KMS-11 (cell line): ENCODE measurements around the gene RFX5.
"Not testable (repeated sequence)": the region's sequence is repeated elsewhere in the genome, so short reads cannot be mapped to it uniquely, and the experiment has no call there.

Experiments
- H2AFZ ChIP-seq: fragments of 200-600 bp; sonication (generic); 2 replicates; pipeline ENCODE4 v1.6.1; 2016; ENCODE audit warnings: antibody characterized with exemption, mixed run types, low read depth
- H3K27ac ChIP-seq: fragments of 200-600 bp; sonication (generic); 2 replicates; pipeline ENCODE4 v1.6.1; 2016; ENCODE audit warnings: mild to moderate bottlenecking, mixed run types
- H3K27me3 ChIP-seq: fragments of 200-600 bp; sonication (generic); 2 replicates; pipeline ENCODE4 v1.6.1; 2017; ENCODE audit warnings: mild to moderate bottlenecking, low read depth, mixed run types, moderate library complexity; ENCODE audit not compliant: insufficient read depth
- H3K36me3 ChIP-seq: fragments of 200-600 bp; sonication (generic); 2 replicates; pipeline ENCODE4 v1.6.1; 2017; ENCODE audit warnings: mild to moderate bottlenecking, mixed run types; ENCODE audit not compliant: insufficient read depth
- H3K4me1 ChIP-seq: fragments of 200-600 bp; sonication (generic); 2 replicates; pipeline ENCODE4 v1.6.1; 2016; ENCODE audit warnings: mild to moderate bottlenecking, low read depth, mixed run types; ENCODE audit not compliant: poor library complexity, severe bottlenecking
- H3K4me2 ChIP-seq: fragments of 200-600 bp; sonication (generic); 2 replicates; pipeline ENCODE4 v1.7.0; 2016; ENCODE audit warnings: mild to moderate bottlenecking, mixed run types
- H3K4me3 ChIP-seq: fragments of 200-600 bp; sonication (generic); IDR thresholded peaks from 2 replicates; pipeline ENCODE4 v1.6.1; 2017; ENCODE audit warnings: low read depth, low read length, mixed read lengths; ENCODE audit not compliant: insufficient read depth
- H3K79me2 ChIP-seq: fragments of 200-600 bp; sonication (generic); 2 replicates; pipeline ENCODE4 v1.6.1; 2016; ENCODE audit warnings: low read depth, mixed run types; ENCODE audit not compliant: insufficient read depth
- H3K9ac ChIP-seq: fragments of 200-600 bp; sonication (generic); 2 replicates; pipeline ENCODE4 v1.6.1; 2016; ENCODE audit warnings: mild to moderate bottlenecking, mixed run types
- H4K20me1 ChIP-seq: fragments of 200-600 bp; sonication (generic); 2 replicates; pipeline ENCODE4 v1.6.1; 2016; ENCODE audit warnings: mild to moderate bottlenecking, mixed run types; ENCODE audit not compliant: insufficient read depth
- CTCF ChIP-seq: fragments of 200-600 bp; sonication (generic); conservative IDR thresholded peaks from 2 replicates; pipeline ENCODE4 v1.6.1; 2017; ENCODE audit warnings: low read depth, mild to moderate bottlenecking, antibody characterized with exemption, low read length, moderate library complexity, mixed read lengths

RFX5 gene

GRCh38 chr1:151362308-151363155, 15.5 kb upstream of the RFX5 start:
- no peaks in the 10 kb centered on the region for H4K20me1 ChIP-seq
- H3K4me2 ChIP-seq = no peak overlapping the region
- no peak for TF ChIP-seq CTCF
- no peaks in the 10 kb centered on the region for H3K4me1 ChIP-seq
- H3K79me2 ChIP-seq = no peaks in the 10 kb centered on the region
- H3K27ac ChIP-seq = no peak overlapping the region
- no peaks in the 10 kb centered on the region for H3K36me3 ChIP-seq
- no peak overlapping the region for H3K9ac ChIP-seq
- H3K4me3 ChIP-seq = no peak overlapping the region
- no peaks in the 10 kb centered on the region for H3K27me3 ChIP-seq
- no peak overlapping the region for H2AFZ ChIP-seq

- Histone ChIP-seq H3K4me2 (no peak overlapping the region), H3K36me3 (no peaks in the 10 kb centered on the region), H3K4me3 (no peak overlapping the region), H3K9ac (no peak overlapping the region), H3K27me3 (no peaks in the 10 kb centered on the region), H3K27ac (no peak overlapping the region), H3K4me1 (no peaks in the 10 kb centered on the region), H4K20me1 (no peaks in the 10 kb centered on the region), H2AFZ (no peak overlapping the region), H3K79me2 (no peaks in the 10 kb centered on the region)
- no peak for TF ChIP-seq CTCF
These were observed 14.8 kb upstream of the RFX5 start for GRCh38 chr1:151361883-151362282.

GRCh38 chr1:151356696-151357095, 9.6 kb upstream of the RFX5 start:
- H3K4me1 ChIP-seq = no peaks in the 10 kb centered on the region
- H2AFZ ChIP-seq = no peak overlapping the region

DNA sequence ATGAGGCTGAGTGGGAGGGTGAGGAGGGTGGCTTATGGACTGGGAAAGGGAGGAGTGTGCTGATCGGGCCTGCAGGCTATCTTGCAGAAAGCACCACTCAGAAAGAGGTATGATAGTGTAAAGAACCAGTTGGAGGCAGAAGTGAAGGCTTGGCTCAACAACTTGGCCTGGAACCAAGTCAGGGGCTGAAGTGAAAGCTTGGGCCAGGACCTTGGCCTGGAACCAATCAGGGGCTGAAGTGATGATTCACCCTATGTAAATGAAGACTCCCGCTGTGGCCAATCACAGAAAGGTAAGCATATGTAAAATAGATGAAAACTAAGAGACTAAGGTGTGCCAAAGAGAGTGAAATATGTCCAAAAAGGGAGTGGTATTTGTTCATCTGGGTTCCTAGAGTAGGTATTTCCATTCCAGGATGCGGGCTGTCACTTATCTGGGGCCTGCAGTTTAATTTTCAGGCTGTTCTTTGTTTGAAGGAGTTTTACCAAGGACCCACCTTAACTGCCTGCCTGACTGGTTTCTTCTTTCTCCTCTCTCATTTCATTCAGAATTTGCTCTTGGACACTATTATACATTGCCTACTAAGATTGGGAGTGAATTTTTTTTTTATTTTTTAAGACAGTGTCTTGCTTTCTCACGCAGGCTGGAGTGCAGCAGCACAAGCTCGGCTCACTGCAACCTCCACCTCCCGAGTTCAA, 5.1 kb upstream of the RFX5 start:
- no peaks in the 10 kb centered on the region for H3K79me2 ChIP-seq
- H4K20me1 ChIP-seq = no peaks in the 10 kb centered on the region
- H3K4me2 ChIP-seq = no peak overlapping the region
- no peak overlapping the region for H3K27ac ChIP-seq
- no peaks in the 10 kb centered on the region for H3K27me3 ChIP-seq
- H3K4me1 ChIP-seq = peaks cover 11% of the 10 kb centered on the region
- H2AFZ ChIP-seq = no peak overlapping the region
- H3K36me3 ChIP-seq = no peaks in the 10 kb centered on the region
- no peak overlapping the region for H3K4me3 ChIP-seq
- no peak for TF ChIP-seq CTCF
- no peak overlapping the region for H3K9ac ChIP-seq

More at GRCh38 chr1:151356696-151357095, 9.6 kb upstream of the RFX5 start:
- H3K27me3 ChIP-seq = no peaks in the 10 kb centered on the region
- no peak overlapping the region for H3K27ac ChIP-seq
- H3K36me3 ChIP-seq = no peaks in the 10 kb centered on the region
- H3K9ac ChIP-seq = no peak overlapping the region
- H3K4me2 ChIP-seq = no peak overlapping the region
- H3K4me3 ChIP-seq = no peak overlapping the region
- no peaks in the 10 kb centered on the region for H3K79me2 ChIP-seq
- TF ChIP-seq CTCF = no peak
- H4K20me1 ChIP-seq = no peaks in the 10 kb centered on the region

- not testable (repeated sequence) for H3K27me3 ChIP-seq, H3K4me2 ChIP-seq, H4K20me1 ChIP-seq, H3K36me3 ChIP-seq, H3K27ac ChIP-seq, H3K4me3 ChIP-seq, H2AFZ ChIP-seq, H3K9ac ChIP-seq
- H3K4me1 ChIP-seq = peaks cover 22% of the 10 kb centered on the region
- peaks cover 12% of the 10 kb centered on the region for H3K79me2 ChIP-seq
These were observed 3.3 kb upstream of the RFX5 start for GRCh38 chr1:151350323-151350722.
